Heart left ventricle (tissue), 13 donors: ENCODE measurements around the gene RBM22.

Source experiments
- POLR2A ChIP-seq, 2 donors: fragments of 450-650 bp; IDR thresholded peaks; one replicate each; pipeline ENCODE4 v1.6.1; 2017; ENCODE audit warnings: antibody characterized with exemption in 2 of 2, mild to moderate bottlenecking in 2 of 2, moderate library complexity in 2 of 2
- TF ChIP-seq, protein P1 (sequence below), 12 donors: fragments of 200-600 bp; sonication (generic) in 4 of 12; IDR thresholded peaks; one replicate each; pipeline versions ENCODE4 v1.5.0 to v1.8.0; 2018 to 2022; ENCODE audit warnings: antibody characterized with exemption in 12 of 12, mild to moderate bottlenecking in 5 of 12
- donor health status: ischemic (EF 13 %, LVEDD 7.1; RV severe dilation, severe dysfunction).
- donor health status: DM: no; HTN: yes; CAD: no.
- donor health status: DM: no; HTN: no; CAD: no.
- donor health status: ischemic (EF 25% LVEDD 6.9; RV normal size, moderate dysfunction).
- donor health status: ischemic (EF 25% LVEDD 5.7; RV mildly dilated, moderate dysfunction).
- donor health status: ischemic (EF 35%, LVEDD 5.7; RV mildly dilated, moderate dysfunction).
- donor health status: nonischemic (EF 11% LVEDD 7.7; RV severe dilation, severe dysfunction).
- donor health status: DM: yes; HTN: yes; CAD: no.
- donor health status: PGD.
- donor health status: ischemic (EF 29% LVEDD 5.4; RV normal size, mild dysfunction).
- donor health status: nonischemic (EF 23%, LVEDD 6.1; RV moderate dilation, normal function).

DNA sequence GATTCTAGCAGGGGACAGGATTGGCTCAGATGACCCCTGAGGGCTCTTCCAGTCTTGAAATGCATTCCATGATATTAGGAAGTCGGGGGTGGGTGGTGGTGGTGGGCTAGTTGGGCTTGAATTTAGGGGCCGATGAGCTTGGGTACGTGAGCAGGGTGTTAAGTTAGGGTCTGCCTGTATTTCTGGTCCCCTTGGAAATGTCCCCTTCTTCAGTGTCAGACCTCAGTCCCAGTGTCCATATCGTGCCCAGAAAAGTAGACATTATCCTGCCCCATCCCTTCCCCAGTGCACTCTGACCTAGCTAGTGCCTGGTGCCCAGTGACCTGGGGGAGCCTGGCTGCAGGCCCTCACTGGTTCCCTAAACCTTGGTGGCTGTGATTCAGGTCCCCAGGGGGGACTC, 42.7 kb downstream of the RBM22 start:
- TF ChIP-seq, protein P1, sequence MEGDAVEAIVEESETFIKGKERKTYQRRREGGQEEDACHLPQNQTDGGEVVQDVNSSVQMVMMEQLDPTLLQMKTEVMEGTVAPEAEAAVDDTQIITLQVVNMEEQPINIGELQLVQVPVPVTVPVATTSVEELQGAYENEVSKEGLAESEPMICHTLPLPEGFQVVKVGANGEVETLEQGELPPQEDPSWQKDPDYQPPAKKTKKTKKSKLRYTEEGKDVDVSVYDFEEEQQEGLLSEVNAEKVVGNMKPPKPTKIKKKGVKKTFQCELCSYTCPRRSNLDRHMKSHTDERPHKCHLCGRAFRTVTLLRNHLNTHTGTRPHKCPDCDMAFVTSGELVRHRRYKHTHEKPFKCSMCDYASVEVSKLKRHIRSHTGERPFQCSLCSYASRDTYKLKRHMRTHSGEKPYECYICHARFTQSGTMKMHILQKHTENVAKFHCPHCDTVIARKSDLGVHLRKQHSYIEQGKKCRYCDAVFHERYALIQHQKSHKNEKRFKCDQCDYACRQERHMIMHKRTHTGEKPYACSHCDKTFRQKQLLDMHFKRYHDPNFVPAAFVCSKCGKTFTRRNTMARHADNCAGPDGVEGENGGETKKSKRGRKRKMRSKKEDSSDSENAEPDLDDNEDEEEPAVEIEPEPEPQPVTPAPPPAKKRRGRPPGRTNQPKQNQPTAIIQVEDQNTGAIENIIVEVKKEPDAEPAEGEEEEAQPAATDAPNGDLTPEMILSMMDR (IDR thresholded peaks at IDR 0.05), result no peak
- TF ChIP-seq POLR2A (IDR thresholded peaks at IDR 0.05), result no peak
